H9 (cell line): Measurements from ENCODE around the gene TMCC1. TPM values are rescaled to one million over a fixed set of nuclear protein-coding genes. Genes with fewer than 3 reads are reported as not detected.

Experiments used
- DNase-seq: peaks from one replicate; pipeline ENCODE4 v3.0.0-alpha.2; 2017
- H2AFZ ChIP-seq: one replicate; pipeline ENCODE4 v1.6.1; 2013; ENCODE audit warnings: mild to moderate bottlenecking, low read length, control low read depth, moderate library complexity
- H2AK5ac ChIP-seq: 2 replicates; pipeline ENCODE4 v1.6.1; 2013; ENCODE audit warnings: low read length, control low read depth, mixed read lengths; ENCODE audit not compliant: insufficient read length
- H2BK120ac ChIP-seq: one replicate; pipeline ENCODE4 v1.6.1; 2013; ENCODE audit warnings: low read depth, mild to moderate bottlenecking, low read length, control low read depth, inconsistent platforms; ENCODE audit not compliant: poor library complexity, severe bottlenecking
- H2BK12ac ChIP-seq: 2 replicates; pipeline ENCODE4 v1.6.1; 2013; ENCODE audit warnings: low read length, control low read depth, mixed read lengths, low read depth; ENCODE audit not compliant: insufficient read length
- H2BK15ac ChIP-seq: 2 replicates; pipeline ENCODE4 v1.6.1; 2013; ENCODE audit warnings: low read depth, low read length, control low read depth
- H2BK20ac ChIP-seq: one replicate; pipeline ENCODE4 v1.6.1; 2013; ENCODE audit warnings: low read depth, mild to moderate bottlenecking, low read length, control low read depth, inconsistent platforms; ENCODE audit not compliant: poor library complexity, severe bottlenecking
- H2BK5ac ChIP-seq: 2 replicates; pipeline ENCODE4 v1.6.1; 2013; ENCODE audit warnings: low read length, control low read depth, mixed read lengths; ENCODE audit not compliant: insufficient read length
- H3K14ac ChIP-seq: 2 replicates; pipeline ENCODE4 v1.6.1; 2013; ENCODE audit warnings: low read length, control low read depth; ENCODE audit not compliant: insufficient read depth
- H3K18ac ChIP-seq: 2 replicates; pipeline ENCODE4 v1.6.1; 2013; ENCODE audit warnings: low read depth, mild to moderate bottlenecking, mixed read lengths, low read length, control low read depth; ENCODE audit not compliant: insufficient read length
- H3K23ac ChIP-seq: 2 replicates; pipeline ENCODE4 v1.6.1; 2013; ENCODE audit warnings: low read length, control low read depth, mixed read lengths, low read depth; ENCODE audit not compliant: insufficient read length
- H3K23me2 ChIP-seq: 2 replicates; pipeline ENCODE4 v1.6.1; 2013; ENCODE audit warnings: low read depth, mild to moderate bottlenecking, mixed read lengths, low read length, control low read depth; ENCODE audit not compliant: insufficient read length, poor library complexity, severe bottlenecking
- H3K27ac ChIP-seq: 2 replicates; pipeline ENCODE4 v1.5.1; 2013; ENCODE audit warnings: low read length, control low read depth, mixed read lengths, low read depth; ENCODE audit not compliant: insufficient read length
- H3K27me3 ChIP-seq: 2 replicates; pipeline ENCODE4 v1.6.1; 2013; ENCODE audit warnings: low read length, control low read depth, inconsistent platforms; ENCODE audit not compliant: insufficient read depth
- H3K4ac ChIP-seq: 2 replicates; pipeline ENCODE4 v1.6.1; 2013; ENCODE audit warnings: low read depth, mild to moderate bottlenecking, control low read depth, inconsistent platforms, low read length, moderate library complexity
- H3K4me1 ChIP-seq: 2 replicates; pipeline ENCODE4 v1.6.1; 2013; ENCODE audit warnings: low read length, control low read depth, inconsistent platforms; ENCODE audit not compliant: insufficient read depth
- H3K4me2 ChIP-seq: 2 replicates; pipeline ENCODE4 v1.6.1; 2013; ENCODE audit warnings: low read length, control low read depth, mixed read lengths; ENCODE audit not compliant: insufficient read length, insufficient read depth
- H3K56ac ChIP-seq: 2 replicates; pipeline ENCODE4 v1.6.1; 2013; ENCODE audit warnings: low read depth, mild to moderate bottlenecking, mixed read lengths, low read length, control low read depth; ENCODE audit not compliant: insufficient read length
- H3K79me1 ChIP-seq: 2 replicates; pipeline ENCODE4 v1.6.1; 2013; ENCODE audit warnings: low read depth, mild to moderate bottlenecking, moderate library complexity, low read length, control low read depth, inconsistent platforms; ENCODE audit not compliant: insufficient read depth, poor library complexity, severe bottlenecking
- H3K79me2 ChIP-seq: 2 replicates; pipeline ENCODE4 v1.6.1; 2013; ENCODE audit warnings: low read length, control low read depth, inconsistent platforms; ENCODE audit not compliant: insufficient read depth
- H3K9ac ChIP-seq: 2 replicates; pipeline ENCODE4 v1.6.1; 2013; ENCODE audit warnings: low read length, control low read depth, mixed read lengths; ENCODE audit not compliant: insufficient read length; ENCODE audit errors: extremely low read depth
- H3K9me3 ChIP-seq: one replicate; pipeline ENCODE4 v1.6.1; 2013; ENCODE audit warnings: low read depth, low read length, inconsistent platforms; ENCODE audit not compliant: control insufficient read depth
- H3T11ph ChIP-seq: one replicate; pipeline ENCODE4 v1.6.1; 2013; ENCODE audit warnings: mild to moderate bottlenecking, low read length, control low read depth, inconsistent platforms
- H4K20me1 ChIP-seq: one replicate; pipeline ENCODE4 v1.6.1; 2013; ENCODE audit not compliant: control insufficient read depth, insufficient read length, insufficient read depth
- H4K5ac ChIP-seq: 2 replicates; pipeline ENCODE4 v1.6.1; 2013; ENCODE audit warnings: low read depth, mild to moderate bottlenecking, mixed read lengths, low read length, control low read depth; ENCODE audit not compliant: insufficient read length
- H4K8ac ChIP-seq: replicated peaks from 2 replicates; pipeline ENCODE4 v1.6.1; 2013; ENCODE audit warnings: low read length, control low read depth, mixed read lengths, low read depth; ENCODE audit not compliant: insufficient read length
- H4K91ac ChIP-seq: 2 replicates; pipeline ENCODE4 v1.6.1; 2013; ENCODE audit warnings: low read depth, mild to moderate bottlenecking, moderate library complexity, mixed read lengths, low read length, control low read depth; ENCODE audit not compliant: insufficient read length
- H3K27ac Mint-ChIP-seq, 3 experiments: 2 replicates in 2 of 3; 3 replicates in 1 of 3; pipeline ENCODE4 v1.8.0; 2020 to 2021; ENCODE audit warnings: mixed read lengths in 3 of 3, mild to moderate bottlenecking in 1 of 3, moderate library complexity in 1 of 3
- H3K27me3 Mint-ChIP-seq: 2 replicates; pipeline ENCODE4 v1.8.0; 2021; ENCODE audit warnings: low read depth, mild to moderate bottlenecking, moderate library complexity, mixed read lengths
- H3K36me3 Mint-ChIP-seq, 3 experiments: 2 replicates in 2 of 3; 3 replicates in 1 of 3; pipeline ENCODE4 v1.8.0; 2020 to 2021; ENCODE audit warnings: low read depth in 3 of 3, mixed read lengths in 3 of 3; ENCODE audit not compliant: insufficient read depth in 1 of 3
- H3K4me1 Mint-ChIP-seq, 2 experiments: 2 replicates each; pipeline ENCODE4 v1.8.0; 2020; ENCODE audit warnings: mixed read lengths in 2 of 2
- H3K4me3 Mint-ChIP-seq, 2 experiments: 2 replicates in 1 of 2; 3 replicates in 1 of 2; pipeline ENCODE4 v1.8.0; 2020 to 2021; ENCODE audit warnings: mild to moderate bottlenecking in 2 of 2, mixed read lengths in 2 of 2, moderate library complexity in 1 of 2
- H3K9me3 Mint-ChIP-seq, 2 experiments: 2 replicates in 1 of 2; 3 replicates in 1 of 2; pipeline ENCODE4 v1.8.0; 2020; ENCODE audit warnings: mild to moderate bottlenecking in 2 of 2, mixed read lengths in 2 of 2, moderate library complexity in 1 of 2
- WGBS: extraction: QIAGEN DNeasy Blood & Tissue Kit; methylation state at CpG from one replicate; pipeline ENCODE4 v1.1.7; 2013; ENCODE audit warnings: missing lambda C conversion rate, low lambda C conversion rate, mixed read lengths; ENCODE audit not compliant: insufficient read length; ENCODE audit errors: extremely low coverage; 5-methylcytosine and 5-hydroxymethylcytosine counted together
- total RNA-seq: library from RNA; stranded (reverse); gene quantifications from 2 replicates; pipeline ENCODE4 v1.2.1, GENCODE V29; 2021
- TF ChIP-seq, protein P1 (sequence below): fragments of 200-600 bp; sonication (generic); conservative IDR thresholded peaks from 3 replicates; pipeline ENCODE4 v1.8.0; 2021; ENCODE audit warnings: antibody characterized with exemption, mild to moderate bottlenecking

The TMCC1 gene
- total RNA-seq, 1 experiment from 2014 or later: 24.4 TPM

GRCh38 chr3:129618186-129618820, 275.2 kb downstream of the TMCC1 start:
- H3K9me3 Mint-ChIP-seq: no peaks in the 10 kb centered on the region
- no peak overlapping the region for H3K4me3 Mint-ChIP-seq
- no peak overlapping the region for H3K14ac ChIP-seq
- no peak overlapping the region for H3K9ac ChIP-seq
- H2BK120ac ChIP-seq: no peak overlapping the region
- no peaks in the 10 kb centered on the region for H3K27me3 ChIP-seq
- peak overlapping the region in 1 of 3 experiments; percentile 15; a peak in 1 of 7 replicates for H3K27ac Mint-ChIP-seq
- no peak overlapping the region for H3K4ac ChIP-seq
- H3T11ph ChIP-seq: no peak overlapping the region
- H3K56ac ChIP-seq: no peak overlapping the region
- no peak overlapping the region for H4K5ac ChIP-seq
- no peak overlapping the region for H3K18ac ChIP-seq
- H2AFZ ChIP-seq: no peak overlapping the region
- H3K9me3 ChIP-seq: no peaks in the 10 kb centered on the region
- H3K27me3 Mint-ChIP-seq: no peaks in the 10 kb centered on the region; the same call in 1 of the 2 replicates
- H2BK20ac ChIP-seq: no peak overlapping the region
- H3K23me2 ChIP-seq: no peaks in the 10 kb centered on the region
- TF ChIP-seq, protein P1, sequence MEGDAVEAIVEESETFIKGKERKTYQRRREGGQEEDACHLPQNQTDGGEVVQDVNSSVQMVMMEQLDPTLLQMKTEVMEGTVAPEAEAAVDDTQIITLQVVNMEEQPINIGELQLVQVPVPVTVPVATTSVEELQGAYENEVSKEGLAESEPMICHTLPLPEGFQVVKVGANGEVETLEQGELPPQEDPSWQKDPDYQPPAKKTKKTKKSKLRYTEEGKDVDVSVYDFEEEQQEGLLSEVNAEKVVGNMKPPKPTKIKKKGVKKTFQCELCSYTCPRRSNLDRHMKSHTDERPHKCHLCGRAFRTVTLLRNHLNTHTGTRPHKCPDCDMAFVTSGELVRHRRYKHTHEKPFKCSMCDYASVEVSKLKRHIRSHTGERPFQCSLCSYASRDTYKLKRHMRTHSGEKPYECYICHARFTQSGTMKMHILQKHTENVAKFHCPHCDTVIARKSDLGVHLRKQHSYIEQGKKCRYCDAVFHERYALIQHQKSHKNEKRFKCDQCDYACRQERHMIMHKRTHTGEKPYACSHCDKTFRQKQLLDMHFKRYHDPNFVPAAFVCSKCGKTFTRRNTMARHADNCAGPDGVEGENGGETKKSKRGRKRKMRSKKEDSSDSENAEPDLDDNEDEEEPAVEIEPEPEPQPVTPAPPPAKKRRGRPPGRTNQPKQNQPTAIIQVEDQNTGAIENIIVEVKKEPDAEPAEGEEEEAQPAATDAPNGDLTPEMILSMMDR: no peak
- peaks cover 12 to 18% of the 10 kb centered on the region in 2 experiments for H3K4me1 Mint-ChIP-seq
- H3K23ac ChIP-seq: no peak overlapping the region
- H3K4me1 ChIP-seq: no peaks in the 10 kb centered on the region
- no peak for DNase-seq
- H4K8ac ChIP-seq: no peak overlapping the region
- H2AK5ac ChIP-seq: no peak overlapping the region
- no peak overlapping the region for H2BK15ac ChIP-seq
- no peaks in the 10 kb centered on the region; a peak in 2 of 7 replicates for H3K36me3 Mint-ChIP-seq
- no peak overlapping the region for H3K4me2 ChIP-seq
- H3K27ac ChIP-seq: no peak overlapping the region
- WGBS: no CpG with 5 or more reads among the region's 15 CpGs
- no peak overlapping the region for H2BK5ac ChIP-seq
- no peak overlapping the region for H4K91ac ChIP-seq
- no peaks in the 10 kb centered on the region for H3K79me2 ChIP-seq
- no peak overlapping the region for H2BK12ac ChIP-seq
- no peaks in the 10 kb centered on the region for H4K20me1 ChIP-seq
- H3K79me1 ChIP-seq: no peaks in the 10 kb centered on the region
